Glomerular endothelial cell (primary cell): ENCODE measurements around the gene CYP26A1. TPM values are rescaled to one million over a fixed set of nuclear protein-coding genes. Genes with fewer than 3 reads are reported as not detected.

ENCODE experiments used
- DNase-seq: peaks from one replicate; pipeline ENCODE4 v3.0.0-alpha.2; 2011; ENCODE audit warnings: low read depth, low spot score; ENCODE audit errors: extremely low read depth
- total RNA-seq: library from RNA; depleted of rRNA; stranded (reverse); fragments of >200 nt; gene quantifications from 2 replicates; pipeline ENCODE4 v1.2.3, GENCODE V29; 2015

The CYP26A1 gene
- total RNA-seq, 1 donor from 2014 or later = not detected

DNA sequence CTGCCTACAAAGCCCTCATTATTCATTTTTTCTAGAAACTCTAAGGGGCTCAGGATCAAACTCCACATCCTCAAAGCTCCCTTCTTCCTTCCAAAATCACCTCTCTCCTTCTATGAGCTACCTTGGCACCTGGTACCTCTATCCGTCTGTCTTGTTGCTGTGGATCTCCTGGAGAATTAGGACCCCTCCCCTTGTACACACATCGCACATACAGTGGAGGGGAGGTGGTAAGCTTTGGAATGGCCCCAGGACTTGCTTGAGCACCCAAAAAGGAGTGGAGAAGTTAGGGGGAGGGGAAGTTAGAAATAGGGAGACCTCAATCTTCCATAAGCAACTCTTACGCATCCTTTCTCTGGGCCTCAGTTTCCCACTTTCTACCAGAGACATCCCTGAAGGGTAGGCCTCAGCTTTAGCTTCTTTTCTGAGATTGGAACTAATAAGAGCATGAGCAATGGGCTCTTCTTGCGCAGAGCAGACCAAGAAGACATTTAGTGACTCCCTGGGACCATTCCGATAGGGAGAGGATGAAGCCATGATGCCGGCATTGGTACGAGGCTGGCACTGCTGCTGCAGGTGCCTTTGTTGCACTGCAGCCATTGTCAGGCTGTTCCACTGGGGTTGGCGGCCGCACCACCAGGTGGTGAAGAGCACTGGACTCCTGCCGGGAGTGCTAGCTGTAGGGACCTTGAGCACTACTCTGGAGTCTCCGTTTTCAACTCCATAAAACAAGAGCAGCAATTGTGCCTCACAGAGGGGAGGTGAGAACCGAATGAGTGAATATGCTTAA, 8.6 kb upstream of the CYP26A1 start:
- no peak for DNase-seq

DNA sequence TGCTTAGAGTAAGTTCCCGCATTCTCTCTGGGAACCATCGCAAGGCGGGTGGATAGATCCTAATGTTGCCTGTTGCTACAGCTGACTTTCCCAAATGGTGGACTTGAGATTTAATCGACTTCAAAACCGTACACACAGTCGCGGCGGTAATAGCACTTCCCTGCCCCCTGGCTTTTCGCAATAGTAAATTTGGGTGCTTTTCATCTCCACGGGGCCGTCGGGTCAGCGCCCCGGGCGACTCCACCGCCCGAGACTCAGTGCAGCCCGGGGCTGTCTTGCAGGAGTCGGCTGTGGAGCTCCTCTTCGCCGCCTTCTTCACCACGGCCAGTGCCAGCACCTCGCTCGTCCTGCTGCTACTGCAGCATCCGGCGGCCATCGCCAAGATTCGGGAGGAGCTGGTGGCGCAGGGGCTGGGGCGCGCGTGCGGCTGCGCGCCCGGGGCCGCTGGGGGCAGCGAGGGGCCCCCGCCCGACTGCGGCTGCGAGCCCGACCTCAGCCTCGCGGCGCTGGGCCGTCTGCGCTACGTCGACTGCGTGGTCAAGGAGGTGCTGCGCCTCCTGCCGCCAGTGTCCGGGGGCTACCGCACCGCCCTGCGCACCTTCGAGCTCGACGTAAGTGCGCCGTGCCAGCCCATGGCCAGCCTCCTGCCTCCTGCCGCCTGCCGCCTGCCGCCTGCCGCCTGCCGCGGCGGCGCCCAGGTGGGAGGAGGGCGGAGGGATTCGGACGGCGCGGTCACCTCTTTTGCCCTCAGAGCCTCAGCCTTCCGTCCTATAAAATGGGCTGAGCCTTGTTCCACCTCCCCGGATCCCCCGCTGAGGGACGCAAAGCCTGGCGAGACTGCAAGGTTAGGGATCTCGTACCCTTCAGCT, 7.8 kb upstream of the CYP26A1 start:
- DNase-seq = no peak

DNA sequence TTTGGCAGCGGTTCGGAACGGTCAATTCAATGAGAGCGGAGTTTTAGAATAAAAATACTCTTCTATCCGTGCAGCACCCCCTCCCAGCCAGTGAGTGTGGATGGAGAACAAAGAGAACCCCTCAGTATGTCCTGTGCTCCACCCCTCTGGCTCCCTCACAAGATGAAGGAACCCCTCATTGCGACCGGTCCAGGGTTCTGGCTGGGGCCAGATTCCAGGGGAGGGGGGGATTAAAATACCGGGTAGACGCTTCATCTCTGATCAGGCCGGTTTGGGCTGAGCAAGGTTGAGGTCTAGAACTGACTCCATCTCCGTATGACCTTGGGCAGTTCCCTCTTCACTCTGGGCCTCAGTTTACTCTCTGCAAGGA, 7.2 kb upstream of the CYP26A1 start:
- no peak for DNase-seq

DNA sequence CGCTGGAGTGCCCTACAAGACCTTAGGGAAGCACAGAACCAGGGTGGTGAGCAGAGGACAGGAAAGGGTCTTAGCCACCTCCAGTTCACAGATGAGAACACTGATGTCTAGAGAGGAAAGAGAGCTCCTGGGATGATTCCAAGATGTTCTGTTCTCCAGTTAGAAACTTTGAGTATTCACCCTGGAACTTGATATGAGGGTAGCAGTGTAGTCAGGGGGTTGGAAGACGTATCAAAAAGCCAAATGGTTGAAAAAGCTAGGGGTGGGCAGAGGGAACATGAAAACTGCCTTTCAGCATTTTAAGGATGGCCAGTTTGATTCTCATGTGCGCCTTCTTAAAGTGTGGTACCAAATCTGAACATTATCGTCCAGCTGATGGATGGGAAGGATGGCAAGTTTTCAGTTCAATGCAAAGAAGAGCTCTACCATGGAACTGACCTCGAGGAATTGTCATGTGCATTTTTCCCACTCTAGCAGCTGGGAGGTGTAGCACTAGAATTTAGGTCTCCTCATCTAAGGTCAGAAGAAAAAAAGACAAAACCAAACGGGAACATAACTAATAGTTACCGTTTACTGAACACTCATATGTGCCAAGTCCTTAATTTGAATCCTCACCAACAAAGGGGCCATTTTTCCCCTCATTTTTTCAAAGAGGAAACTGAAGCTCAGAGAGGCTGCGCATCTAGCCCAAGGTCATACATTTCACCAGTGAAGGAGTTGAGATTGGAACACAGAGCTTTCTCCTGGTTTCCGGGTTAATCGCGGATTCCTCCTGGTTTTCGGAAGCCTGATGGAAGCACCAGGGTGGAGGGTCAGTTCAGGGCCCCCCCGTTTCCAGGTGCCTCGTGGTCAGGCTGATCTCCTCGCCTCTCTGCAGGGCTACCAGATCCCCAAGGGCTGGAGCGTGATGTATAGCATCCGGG, 6.0 kb upstream of the CYP26A1 start:
- no peak for DNase-seq

DNA sequence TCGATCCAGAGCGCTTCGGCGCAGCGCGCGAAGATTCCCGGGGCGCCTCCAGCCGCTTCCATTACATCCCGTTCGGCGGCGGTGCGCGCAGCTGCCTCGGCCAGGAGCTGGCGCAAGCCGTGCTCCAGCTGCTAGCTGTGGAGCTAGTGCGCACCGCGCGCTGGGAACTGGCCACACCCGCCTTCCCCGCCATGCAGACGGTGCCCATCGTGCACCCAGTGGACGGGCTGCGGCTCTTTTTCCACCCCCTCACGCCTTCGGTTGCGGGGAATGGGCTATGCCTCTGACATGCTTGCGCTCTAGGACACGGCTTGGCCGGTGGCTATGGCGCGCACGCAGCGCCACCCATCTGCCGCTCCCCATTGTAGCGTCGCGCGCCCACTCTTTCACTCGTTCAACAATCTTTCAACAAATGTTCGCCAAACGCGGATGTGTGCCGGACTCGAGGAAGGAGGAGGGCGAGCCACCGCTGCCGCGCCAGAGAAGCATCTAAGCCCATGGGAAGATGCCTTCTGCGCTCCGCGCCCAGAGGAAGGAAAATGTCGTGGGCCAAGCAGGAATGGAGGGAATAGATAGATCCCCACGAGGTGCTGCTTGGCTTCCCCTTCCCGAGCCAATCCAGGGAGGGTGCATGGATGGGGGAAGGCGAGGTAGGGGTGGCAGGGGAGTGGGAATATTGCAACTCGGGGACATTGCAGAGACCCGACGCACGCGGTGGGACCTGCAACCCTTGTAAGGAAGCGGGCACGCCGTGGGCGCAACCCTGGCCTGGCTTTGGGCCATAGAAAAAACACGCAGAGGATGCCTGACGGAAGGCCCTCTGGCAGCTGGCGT, 5.1 kb upstream of the CYP26A1 start:
- DNase-seq = no peak

DNA sequence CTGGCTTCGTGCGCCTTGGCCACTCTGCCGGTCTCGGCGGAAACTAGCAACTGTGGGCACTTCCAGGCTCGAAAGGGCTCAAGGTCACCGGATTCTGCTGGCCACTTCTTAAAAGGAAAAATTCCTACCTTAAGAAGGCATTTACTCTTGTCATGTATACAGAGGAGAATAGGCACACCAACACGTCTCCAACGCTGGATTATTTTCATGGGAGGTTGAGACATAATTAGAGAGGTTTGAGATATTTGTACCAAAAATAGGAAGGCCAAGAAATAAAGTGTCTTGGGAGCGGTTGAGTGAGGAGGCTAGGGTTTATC, 4.5 kb upstream of the CYP26A1 start:
- DNase-seq = no peak

DNA sequence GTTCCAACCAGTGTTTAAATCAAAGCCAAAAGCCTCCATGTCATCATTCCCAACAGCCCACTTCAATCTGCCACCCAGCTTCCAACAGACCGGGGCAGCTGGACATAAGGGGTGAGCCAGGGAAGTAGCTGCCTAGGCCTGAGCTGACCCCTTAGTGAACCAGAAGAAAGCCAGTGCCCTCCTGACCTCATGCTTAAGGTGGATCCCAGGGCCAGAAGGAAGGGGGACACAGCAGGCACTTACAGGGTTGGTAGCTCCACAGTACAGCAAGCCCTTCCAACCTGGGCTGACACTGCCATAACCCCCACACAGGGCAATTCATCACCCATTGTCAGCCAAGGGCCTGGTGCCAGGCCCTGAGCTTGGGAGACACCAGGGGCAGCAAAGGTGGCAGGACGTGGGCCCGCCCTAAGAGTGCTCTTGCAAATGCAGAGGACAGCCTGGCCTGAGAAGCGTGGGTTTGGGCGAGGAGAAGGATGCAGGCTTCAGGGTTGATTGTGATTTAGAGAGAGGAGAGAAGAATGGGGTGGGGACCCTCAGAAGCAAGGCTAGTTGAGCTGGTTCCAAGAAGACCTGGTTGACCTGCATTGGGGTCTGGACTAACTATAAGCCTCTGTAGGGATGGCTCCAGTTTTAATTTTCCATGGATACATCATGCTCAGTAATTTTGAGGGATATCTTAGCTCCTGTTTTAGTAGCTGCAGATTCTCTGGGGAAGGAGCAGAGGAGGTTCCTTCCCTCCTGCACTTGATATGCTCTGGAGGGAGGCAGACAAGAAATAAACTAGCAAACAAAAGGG, 3.1 kb upstream of the CYP26A1 start:
- no peak for DNase-seq

DNA sequence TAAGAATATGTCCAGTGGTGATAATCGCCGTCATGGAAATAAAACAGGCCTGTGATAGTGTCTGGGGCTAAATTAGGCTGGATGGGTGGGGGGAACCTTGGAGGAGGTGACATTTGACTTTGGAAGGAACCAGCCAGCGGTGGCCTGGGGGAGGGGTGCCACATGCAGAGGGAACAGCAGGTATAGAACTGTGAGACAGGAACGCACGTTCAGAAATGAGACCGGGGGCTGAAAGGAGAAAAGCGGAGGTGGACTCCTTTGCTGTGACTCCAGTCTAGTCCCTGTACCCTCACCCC, 2.6 kb upstream of the CYP26A1 start:
- no peak for DNase-seq

DNA sequence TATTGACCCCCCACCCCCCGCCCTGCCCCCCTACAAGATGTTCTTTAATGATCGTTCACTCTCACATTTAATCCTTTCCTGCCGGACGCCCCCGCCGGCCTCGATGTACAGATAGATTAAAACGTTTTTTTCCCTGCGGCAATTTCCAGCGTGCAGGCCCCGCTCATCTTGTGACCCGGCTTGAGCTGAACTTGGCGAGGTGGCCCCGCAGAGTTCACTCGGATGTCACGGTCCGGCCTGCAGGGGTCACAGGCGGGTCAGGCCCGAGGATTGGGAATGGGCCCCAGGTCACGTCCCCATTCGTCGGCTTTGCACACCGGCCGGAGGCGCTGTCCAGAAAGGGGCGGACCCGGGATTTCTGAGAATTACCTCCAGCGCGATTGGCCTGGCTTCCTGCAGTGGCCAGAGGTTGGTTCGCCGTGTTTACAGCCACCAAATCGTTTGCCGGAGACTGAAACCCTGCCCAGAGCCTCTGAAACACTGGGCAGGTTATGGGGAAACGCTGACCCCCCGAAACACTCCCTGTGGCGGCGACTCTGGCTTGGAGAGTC, 1.9 kb upstream of the CYP26A1 start:
- no peak for DNase-seq

DNA sequence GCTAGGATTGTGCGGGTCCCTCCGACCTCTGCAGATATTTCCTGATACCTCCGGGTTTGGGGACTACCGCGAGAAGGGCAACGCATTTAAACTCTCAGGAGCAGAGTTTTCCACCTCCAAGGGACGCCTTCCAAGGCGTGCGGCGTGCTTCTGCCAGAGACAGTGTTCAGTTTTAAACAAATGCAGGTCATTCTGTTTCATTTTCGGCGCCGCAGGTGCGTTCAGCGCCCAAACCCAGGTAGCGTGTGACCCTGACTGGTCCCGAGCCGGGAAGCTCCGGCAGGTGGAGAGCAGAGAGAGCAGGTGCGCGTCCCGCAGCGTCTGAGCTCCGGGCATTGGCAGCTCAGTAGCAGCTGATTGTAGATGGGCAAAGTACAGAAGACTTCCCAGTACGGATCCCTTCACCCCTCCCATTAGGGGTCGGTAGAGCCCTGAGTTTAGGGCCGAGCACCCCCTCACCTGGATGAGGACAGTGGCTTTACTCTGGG, 1.4 kb upstream of the CYP26A1 start:
- no peak for DNase-seq

DNA sequence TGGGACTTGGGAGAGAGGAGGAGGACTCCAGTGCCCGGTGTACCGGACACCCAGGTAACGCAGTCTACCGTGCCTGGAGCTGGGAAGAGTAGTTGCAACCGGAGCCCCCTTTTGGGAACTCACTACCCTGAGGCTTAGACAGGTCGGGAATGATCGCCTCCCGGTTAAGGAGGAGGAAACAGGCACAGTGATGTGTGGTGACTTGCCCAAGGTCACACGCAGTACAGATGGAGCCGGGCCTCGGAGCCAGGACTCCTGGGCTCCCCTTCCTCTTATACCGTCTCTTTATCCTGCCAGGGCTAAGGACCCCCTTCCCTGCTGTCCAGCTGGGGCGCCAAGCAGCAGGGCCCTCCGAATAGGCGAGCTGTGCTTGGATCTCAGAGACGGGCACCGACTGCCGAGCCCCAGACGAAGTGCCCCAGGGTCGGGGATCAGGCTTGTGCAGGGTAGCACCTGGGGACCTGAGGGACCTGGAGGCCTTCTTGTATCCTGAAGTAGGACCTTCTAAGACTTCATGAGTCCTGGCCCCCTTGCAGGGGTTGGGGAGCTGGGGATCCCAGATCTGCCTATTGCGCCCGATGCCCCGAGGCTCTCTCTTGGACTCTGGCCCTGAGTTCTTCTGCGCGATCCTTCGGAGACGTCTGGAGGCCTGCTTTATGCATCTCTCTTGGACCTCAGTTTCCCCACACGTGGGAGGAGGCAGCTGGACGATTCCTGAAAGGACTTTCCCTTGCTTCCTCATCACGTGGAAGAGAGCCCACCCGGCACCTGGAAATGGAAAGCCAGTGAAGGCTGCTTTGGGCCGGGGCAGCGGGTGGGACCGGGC, 767 bp upstream of the CYP26A1 start:
- DNase-seq = no peak

DNA sequence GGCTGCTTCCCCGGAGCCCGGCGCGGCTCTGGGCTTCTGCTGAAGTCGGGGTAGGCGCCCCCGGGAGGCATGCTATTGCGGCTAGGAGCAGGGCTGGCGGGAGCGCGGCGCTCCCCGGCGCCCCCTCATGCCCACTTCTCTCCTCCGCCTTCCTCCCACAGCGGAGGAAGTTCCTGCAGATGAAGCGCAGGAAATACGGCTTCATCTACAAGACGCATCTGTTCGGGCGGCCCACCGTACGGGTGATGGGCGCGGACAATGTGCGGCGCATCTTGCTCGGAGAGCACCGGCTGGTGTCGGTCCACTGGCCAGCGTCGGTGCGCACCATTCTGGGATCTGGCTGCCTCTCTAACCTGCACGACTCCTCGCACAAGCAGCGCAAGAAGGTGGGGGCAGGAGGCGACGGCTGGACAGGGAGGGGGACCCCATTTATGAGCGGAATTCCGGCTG, 479 bp downstream of the CYP26A1 start:
- no peak for DNase-seq

DNA sequence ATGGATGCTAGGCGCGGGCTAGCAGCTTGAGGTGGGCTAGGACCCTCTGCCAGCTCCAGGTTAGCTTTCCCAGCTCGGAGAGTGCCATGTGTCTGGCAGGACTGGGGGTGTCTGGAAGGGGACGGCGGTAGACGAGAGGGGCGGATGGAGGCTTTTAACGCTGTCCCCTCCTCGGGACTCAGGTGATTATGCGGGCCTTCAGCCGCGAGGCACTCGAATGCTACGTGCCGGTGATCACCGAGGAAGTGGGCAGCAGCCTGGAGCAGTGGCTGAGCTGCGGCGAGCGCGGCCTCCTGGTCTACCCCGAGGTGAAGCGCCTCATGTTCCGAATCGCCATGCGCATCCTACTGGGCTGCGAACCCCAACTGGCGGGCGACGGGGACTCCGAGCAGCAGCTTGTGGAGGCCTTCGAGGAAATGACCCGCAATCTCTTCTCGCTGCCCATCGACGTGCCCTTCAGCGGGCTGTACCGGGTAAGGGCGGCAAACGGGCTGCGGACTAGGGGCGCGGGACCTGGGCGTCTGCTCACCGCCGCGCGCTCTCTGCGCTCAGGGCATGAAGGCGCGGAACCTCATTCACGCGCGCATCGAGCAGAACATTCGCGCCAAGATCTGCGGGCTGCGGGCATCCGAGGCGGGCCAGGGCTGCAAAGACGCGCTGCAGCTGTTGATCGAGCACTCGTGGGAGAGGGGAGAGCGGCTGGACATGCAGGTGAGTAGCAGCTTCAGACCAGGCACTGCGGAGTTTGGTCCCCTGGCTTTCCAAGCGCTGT, 1.1 kb downstream of the CYP26A1 start:
- DNase-seq = no peak

DNA sequence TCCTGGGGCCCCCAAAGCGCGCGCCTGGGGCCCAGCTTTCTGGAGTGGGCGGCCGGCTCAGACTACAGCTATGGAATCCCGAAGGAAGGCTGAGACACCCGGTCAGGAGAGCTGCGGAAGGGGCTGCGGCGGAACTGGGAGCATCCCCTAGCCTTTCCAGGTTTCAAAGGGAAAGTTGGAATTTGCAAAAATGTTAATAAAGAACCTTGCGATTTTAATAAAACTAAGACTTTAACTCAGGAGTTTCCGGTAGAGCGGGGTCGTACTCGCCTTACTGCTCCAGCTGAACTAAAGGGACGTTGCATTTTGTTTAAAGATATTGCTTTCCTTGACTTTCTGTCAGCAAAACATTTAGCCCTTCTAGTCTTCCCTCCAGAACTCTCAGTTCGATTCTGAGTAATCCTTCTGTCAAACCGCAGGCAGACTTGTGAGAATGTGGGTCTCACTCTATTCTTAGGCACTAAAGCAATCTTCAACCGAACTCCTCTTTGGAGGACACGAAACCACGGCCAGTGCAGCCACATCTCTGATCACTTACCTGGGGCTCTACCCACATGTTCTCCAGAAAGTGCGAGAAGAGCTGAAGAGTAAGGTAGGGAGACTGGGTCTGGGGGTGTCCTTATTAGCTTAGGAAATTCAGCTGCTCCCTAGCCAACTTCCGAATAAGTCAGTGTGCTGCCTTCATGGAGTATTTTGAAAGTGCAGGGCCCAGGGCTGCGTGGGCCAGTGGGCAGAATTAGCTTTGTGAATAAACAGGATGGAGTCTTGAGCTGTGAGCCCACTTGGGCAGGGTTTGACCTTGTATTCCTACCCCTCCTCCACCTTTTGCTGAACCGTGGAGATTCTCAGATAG, 1.9 kb downstream of the CYP26A1 start:
- no peak for DNase-seq

DNA sequence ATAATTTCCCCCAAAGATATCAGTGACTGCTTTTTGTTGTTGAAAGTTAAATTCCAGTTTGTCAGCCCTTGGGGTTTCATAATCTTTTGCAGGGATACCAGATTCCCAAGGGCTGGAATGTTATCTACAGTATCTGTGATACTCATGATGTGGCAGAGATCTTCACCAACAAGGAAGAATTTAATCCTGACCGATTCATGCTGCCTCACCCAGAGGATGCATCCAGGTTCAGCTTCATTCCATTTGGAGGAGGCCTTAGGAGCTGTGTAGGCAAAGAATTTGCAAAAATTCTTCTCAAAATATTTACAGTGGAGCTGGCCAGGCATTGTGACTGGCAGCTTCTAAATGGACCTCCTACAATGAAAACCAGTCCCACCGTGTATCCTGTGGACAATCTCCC, 3.2 kb downstream of the CYP26A1 start:
- DNase-seq = no peak

DNA sequence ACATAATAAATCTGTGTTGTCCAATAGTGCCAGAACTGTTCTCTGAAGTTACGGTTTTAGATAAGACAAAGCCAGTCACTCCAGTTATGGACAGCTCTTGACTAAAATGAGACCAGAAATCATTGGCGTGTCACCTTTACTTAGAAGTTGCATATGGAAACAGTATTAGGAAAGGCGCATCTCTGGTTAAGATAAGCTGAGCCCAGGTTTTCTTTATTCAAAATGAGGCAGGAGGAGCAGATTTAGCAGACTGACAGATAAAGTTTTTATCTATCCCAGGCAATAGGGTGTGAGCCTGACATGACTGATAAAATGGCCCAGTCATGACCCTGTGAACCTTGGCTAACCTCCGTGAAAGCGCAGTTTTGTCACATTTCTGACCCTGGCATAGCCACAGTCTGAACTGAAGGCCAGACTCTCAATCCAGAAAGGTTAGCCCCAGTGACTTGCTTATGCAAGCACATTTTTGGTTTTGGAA, 4.2 kb downstream of the CYP26A1 start:
- DNase-seq = no peak
